ENCODE results near the gene SRSF2.
"Not testable (repeated sequence)": the region's sequence is repeated elsewhere in the genome, so short reads cannot be mapped to it uniquely, and the experiment has no call there.

Gene SRSF2

GRCh38 chr17:76737676-76738467 lies 741 bp upstream of the SRSF2 start, which contains the start of gene MFSD11:
MFSD11 (plus strand) TSS chr17:76738119; CDS start chr17:76738353, 234 bp downstream.
- no peak for FAIRE-seq

- no peak for FAIRE-seq
Observed at GRCh38 chr17:76736349-76737081, 616 bp downstream of the SRSF2 start.

GRCh38 chr17:76735586-76736348 lies 1.4 kb downstream of the SRSF2 start:
- no peak for FAIRE-seq

GRCh38 chr17:76735006-76735405 lies 2.1 kb downstream of the SRSF2 start:
- no peak for FAIRE-seq

GRCh38 chr17:76734080-76734840 lies 2.9 kb downstream of the SRSF2 start:
- FAIRE-seq: no peak

GRCh38 chr17:76733618-76733957 lies 3.5 kb downstream of the SRSF2 start:
- FAIRE-seq: no peak

GRCh38 chr17:76732734-76733617 lies 4.2 kb downstream of the SRSF2 start:
- no peak for FAIRE-seq

- not testable (repeated sequence) for FAIRE-seq
Observed at GRCh38 chr17:76731800-76732733, 5.1 kb downstream of the SRSF2 start.

- FAIRE-seq: no peak
Observed at GRCh38 chr17:76727745-76728456, 9.2 kb downstream of the SRSF2 start.

GRCh38 chr17:76726776-76727718 lies 10.1 kb downstream of the SRSF2 start, which contains the start of gene METTL23:
METTL23 (plus strand) TSS chr17:76726839; CDS start chr17:76729711, 2,872 bp downstream.
- FAIRE-seq: no peak

GRCh38 chr17:76726231-76726775 lies 10.8 kb downstream of the SRSF2 start, which contains the start of gene JMJD6:
JMJD6 (minus strand) TSS chr17:76726606; CDS start chr17:76726475, 131 bp downstream.
- no peak for FAIRE-seq

GRCh38 chr17:76725580-76726230 lies 11.4 kb downstream of the SRSF2 start:
- no peak for FAIRE-seq

- no peak for FAIRE-seq
Observed at GRCh38 chr17:76723812-76724211, 13.3 kb downstream of the SRSF2 start.

- not testable (repeated sequence) for FAIRE-seq
Observed at GRCh38 chr17:76722977-76723376, 14.2 kb downstream of the SRSF2 start.

- FAIRE-seq: no peak
Observed at GRCh38 chr17:76722279-76722678, 14.9 kb downstream of the SRSF2 start.

- no peak for FAIRE-seq
Observed at GRCh38 chr17:76721463-76721862, 15.7 kb downstream of the SRSF2 start.

GRCh38 chr17:76720941-76721340 lies 16.2 kb downstream of the SRSF2 start:
- FAIRE-seq: no peak
